Ishikawa (cell line): ENCODE measurements around the gene EDNRB.

Source experiments
- CEBPB ChIP-seq: IDR thresholded peaks from 2 replicates; pipeline ENCODE4 v1.6.1; 2012
- CREB1 ChIP-seq: IDR thresholded peaks from 2 replicates; pipeline ENCODE4 v1.6.1; 2012; ENCODE audit warnings: low read depth
- EGR1 ChIP-seq: IDR thresholded peaks from 2 replicates; pipeline ENCODE4 v1.6.1; 2012
- EP300 ChIP-seq: IDR thresholded peaks from 2 replicates; pipeline ENCODE4 v1.6.1; 2012; ENCODE audit warnings: borderline replicate concordance
- FOXM1 ChIP-seq: IDR thresholded peaks from 2 replicates; pipeline ENCODE4 v1.6.1; 2012; ENCODE audit warnings: low read depth, borderline replicate concordance
- NFIC ChIP-seq: IDR thresholded peaks from 2 replicates; pipeline ENCODE4 v1.6.1; 2012
- RAD21 ChIP-seq: IDR thresholded peaks from 2 replicates; pipeline ENCODE4 v1.6.1; 2012; ENCODE audit warnings: low read depth
- TAF1 ChIP-seq: IDR thresholded peaks from 2 replicates; pipeline ENCODE4 v1.6.1; 2012; ENCODE audit warnings: low read depth, mild to moderate bottlenecking
- TCF12 ChIP-seq: IDR thresholded peaks from 2 replicates; pipeline ENCODE4 v1.6.1; 2012; ENCODE audit warnings: low read depth
- TEAD4 ChIP-seq: IDR thresholded peaks from 2 replicates; pipeline ENCODE4 v1.6.1; 2012
- YY1 ChIP-seq: IDR thresholded peaks from 2 replicates; pipeline ENCODE4 v1.6.1; 2012; ENCODE audit warnings: low read depth
- ZBTB7A ChIP-seq: IDR thresholded peaks from 2 replicates; pipeline ENCODE4 v1.6.1; 2012; ENCODE audit warnings: low read depth
- TF ChIP-seq, protein P1 (sequence below): IDR thresholded peaks from 2 replicates; pipeline ENCODE4 v1.6.1; 2012; ENCODE audit warnings: low read depth, mild to moderate bottlenecking
- TF ChIP-seq, protein P2 (sequence below): IDR thresholded peaks from 2 replicates; pipeline ENCODE4 v1.6.1; 2012
- TF ChIP-seq, protein P3 (sequence below): IDR thresholded peaks from 2 replicates; pipeline ENCODE4 v1.6.1; 2012

Gene EDNRB

DNA sequence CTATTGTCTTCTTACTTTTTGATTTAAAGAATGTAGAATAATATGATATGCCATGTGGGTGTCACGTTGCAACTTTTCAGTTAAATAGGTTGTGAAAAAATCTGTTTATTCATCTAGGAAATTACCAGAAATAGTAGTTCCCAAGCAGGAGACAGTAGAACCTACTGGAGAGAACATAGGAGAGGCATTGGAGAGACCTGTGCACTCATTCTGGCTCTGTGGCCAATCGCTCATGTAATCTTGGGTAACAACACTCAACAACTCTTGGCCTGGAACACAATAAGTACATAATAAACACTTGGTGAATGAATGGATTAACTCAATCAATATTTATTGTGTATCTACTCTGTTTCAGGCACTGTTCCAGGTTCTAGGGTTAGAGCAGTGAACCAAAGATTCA is 35.3 kb downstream of the EDNRB start:
- TF ChIP-seq, protein P1, sequence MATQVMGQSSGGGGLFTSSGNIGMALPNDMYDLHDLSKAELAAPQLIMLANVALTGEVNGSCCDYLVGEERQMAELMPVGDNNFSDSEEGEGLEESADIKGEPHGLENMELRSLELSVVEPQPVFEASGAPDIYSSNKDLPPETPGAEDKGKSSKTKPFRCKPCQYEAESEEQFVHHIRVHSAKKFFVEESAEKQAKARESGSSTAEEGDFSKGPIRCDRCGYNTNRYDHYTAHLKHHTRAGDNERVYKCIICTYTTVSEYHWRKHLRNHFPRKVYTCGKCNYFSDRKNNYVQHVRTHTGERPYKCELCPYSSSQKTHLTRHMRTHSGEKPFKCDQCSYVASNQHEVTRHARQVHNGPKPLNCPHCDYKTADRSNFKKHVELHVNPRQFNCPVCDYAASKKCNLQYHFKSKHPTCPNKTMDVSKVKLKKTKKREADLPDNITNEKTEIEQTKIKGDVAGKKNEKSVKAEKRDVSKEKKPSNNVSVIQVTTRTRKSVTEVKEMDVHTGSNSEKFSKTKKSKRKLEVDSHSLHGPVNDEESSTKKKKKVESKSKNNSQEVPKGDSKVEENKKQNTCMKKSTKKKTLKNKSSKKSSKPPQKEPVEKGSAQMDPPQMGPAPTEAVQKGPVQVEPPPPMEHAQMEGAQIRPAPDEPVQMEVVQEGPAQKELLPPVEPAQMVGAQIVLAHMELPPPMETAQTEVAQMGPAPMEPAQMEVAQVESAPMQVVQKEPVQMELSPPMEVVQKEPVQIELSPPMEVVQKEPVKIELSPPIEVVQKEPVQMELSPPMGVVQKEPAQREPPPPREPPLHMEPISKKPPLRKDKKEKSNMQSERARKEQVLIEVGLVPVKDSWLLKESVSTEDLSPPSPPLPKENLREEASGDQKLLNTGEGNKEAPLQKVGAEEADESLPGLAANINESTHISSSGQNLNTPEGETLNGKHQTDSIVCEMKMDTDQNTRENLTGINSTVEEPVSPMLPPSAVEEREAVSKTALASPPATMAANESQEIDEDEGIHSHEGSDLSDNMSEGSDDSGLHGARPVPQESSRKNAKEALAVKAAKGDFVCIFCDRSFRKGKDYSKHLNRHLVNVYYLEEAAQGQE = no peak
- TF ChIP-seq EP300 (no peak), TEAD4 (no peak)

DNA sequence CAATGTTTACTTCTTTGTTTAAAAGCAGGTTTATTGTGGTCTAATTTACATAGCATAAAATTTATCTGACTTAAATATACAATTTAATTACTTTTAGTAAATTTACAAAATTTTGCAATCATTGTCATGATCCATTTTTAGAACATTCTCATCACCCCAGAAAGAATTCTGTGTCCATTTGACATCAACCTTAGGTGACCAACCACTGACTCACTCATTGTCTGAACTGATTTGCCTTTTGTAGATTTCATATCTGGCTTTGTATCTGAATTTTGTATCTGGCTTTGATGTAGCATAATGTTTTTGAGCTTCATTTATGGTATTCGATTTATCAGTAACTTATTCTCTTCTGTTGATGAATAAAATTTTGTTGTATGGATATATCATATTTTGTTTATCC is 40.4 kb downstream of the EDNRB start:
- TF ChIP-seq TAF1 (no peak), TCF12 (no peak), FOXM1 (no peak), ZBTB7A (no peak), YY1 (no peak), EP300 (no peak), CREB1 (no peak)
- TF ChIP-seq, protein P2, sequence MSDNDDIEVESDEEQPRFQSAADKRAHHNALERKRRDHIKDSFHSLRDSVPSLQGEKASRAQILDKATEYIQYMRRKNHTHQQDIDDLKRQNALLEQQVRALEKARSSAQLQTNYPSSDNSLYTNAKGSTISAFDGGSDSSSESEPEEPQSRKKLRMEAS = no peak
- TF ChIP-seq, protein P3, sequence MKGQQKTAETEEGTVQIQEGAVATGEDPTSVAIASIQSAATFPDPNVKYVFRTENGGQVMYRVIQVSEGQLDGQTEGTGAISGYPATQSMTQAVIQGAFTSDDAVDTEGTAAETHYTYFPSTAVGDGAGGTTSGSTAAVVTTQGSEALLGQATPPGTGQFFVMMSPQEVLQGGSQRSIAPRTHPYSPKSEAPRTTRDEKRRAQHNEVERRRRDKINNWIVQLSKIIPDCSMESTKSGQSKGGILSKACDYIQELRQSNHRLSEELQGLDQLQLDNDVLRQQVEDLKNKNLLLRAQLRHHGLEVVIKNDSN = no peak

DNA sequence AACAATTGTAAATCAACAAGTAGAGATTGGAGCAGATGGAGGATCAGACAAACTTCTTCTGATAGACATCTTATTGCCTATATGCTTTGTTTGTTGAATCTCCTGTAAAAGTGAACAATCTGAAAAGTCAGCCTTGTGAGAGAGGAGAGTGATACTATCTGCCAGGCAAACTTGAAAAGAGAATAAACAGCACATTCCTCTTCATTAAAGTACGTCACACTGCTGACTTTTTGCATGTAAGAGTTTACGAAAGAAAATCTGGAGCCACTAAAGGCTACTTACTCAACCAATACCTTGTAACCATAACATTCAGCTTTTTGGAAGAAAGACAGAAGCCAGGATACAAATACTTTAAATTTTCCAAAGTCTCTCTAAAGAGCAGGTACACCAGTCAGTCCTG is 42.5 kb downstream of the EDNRB start:
- TF ChIP-seq FOXM1 (no peak), TCF12 (no peak), RAD21 (no peak), TAF1 (no peak), EGR1 (no peak), TEAD4 (no peak), CREB1 (no peak), YY1 (no peak), NFIC (no peak), ZBTB7A (no peak), CEBPB (no peak), EP300 (no peak)
- TF ChIP-seq, protein P1 = no peak
- TF ChIP-seq, protein P2 = no peak
- TF ChIP-seq, protein P3 = no peak

DNA sequence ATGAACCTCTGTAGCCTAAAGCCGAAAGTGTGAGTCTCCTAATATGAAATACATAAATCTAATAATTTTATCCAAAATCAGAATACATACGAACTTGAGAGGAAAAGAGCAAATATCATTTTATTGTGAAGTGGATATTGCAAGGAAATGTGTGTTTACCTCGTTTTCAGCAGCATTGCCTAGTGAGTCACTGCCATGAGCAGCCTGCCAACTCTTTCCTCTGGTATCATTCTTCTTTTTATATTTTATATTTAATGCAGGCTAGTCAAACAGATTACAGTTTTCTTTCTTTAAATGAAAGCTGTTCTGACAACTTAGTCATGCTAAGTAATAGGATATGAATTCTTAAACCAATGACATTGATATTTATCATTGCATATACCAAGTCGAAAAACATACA is 44.2 kb downstream of the EDNRB start:
- TF ChIP-seq, protein P1 = no peak
- no peak for TF ChIP-seq YY1
- no peak for TF ChIP-seq TEAD4
- no peak for TF ChIP-seq NFIC
- TF ChIP-seq EP300 = no peak
- no peak for TF ChIP-seq EGR1

DNA sequence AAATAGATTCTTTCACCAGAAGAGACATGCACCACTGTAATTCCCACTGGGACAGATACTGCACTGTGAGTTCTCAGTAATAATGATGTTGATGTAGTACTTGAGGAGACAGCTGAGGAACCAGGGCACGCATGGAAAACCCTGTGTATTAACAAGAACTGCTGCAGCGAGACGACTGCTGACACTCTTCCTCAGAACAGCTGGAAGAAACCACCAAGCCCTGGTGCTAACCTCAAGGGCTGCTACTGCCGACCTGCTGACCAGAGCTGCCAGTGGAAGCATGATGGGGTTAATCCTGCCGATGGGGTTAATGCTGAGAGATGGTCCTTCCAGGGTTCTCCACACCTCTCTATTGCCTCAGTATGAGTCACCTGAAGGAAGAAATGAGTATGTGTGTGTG is 45.6 kb downstream of the EDNRB start:
- TF ChIP-seq TEAD4 (no peak), TCF12 (no peak), EGR1 (no peak), EP300 (no peak), CREB1 (no peak), CEBPB (no peak), ZBTB7A (no peak)
- TF ChIP-seq, protein P3 = no peak
